ENCODE results near the gene CCM2. TPM values are rescaled to one million over a fixed set of nuclear protein-coding genes. Genes with fewer than 3 reads are reported as not detected.
A peak's percentile ranks its signal among the peaks of the same experiment; 100 is the strongest.

The CCM2 gene
- total and polyA plus RNA-seq, 2 experiments from 2014 or later: 24.9 to 40.1 TPM

- TF ChIP-seq POLR2AphosphoS5 (IDR thresholded peaks at IDR 0.05; ENCODE audit: low read depth) (no peak), NANOG (IDR thresholded peaks at IDR 0.05; ENCODE audit: borderline replicate concordance) (no peak), CTCF (conservative IDR thresholded peaks at IDR 0.05; ENCODE audit: low read depth in 2 of 2) (peak; percentile 42 to 48)
- H3K27ac ChIP-seq (ENCODE audit: low read depth): no peak overlapping the region
- H3K36me3 Mint-ChIP-seq (ENCODE audit: low read depth): no peaks in the 10 kb centered on the region
Observed at GRCh38 chr7:44973610-44974401, 26.2 kb upstream of the CCM2 start.

GRCh38 chr7:44974549-44974948 is 25.5 kb upstream of the CCM2 start:
- Mint-ChIP-seq H3K4me3 (no peak overlapping the region), H3K9me3 (no peaks in the 10 kb centered on the region), H3K4me1 (no peaks in the 10 kb centered on the region; the same call in 2 of the 3 replicates), H3K27me3 (ENCODE audit: insufficient read depth, low read depth, poor library complexity) (peaks cover 7% of the 10 kb centered on the region), H3K27ac (no peak overlapping the region), H3K36me3 (ENCODE audit: low read depth) (peaks cover 4% of the 10 kb centered on the region; the same call in 1 of the 3 replicates)
- Histone ChIP-seq H3K27me3 (ENCODE audit: insufficient read depth) (no peaks in the 10 kb centered on the region), H3F3A (replicated peaks; ENCODE audit: low read depth) (no peaks in the 10 kb centered on the region), H3K36me3 (ENCODE audit: insufficient read depth) (no peaks in the 10 kb centered on the region), H3K79me2 (replicated peaks; ENCODE audit: insufficient read depth) (no peaks in the 10 kb centered on the region), H4K20me1 (replicated peaks; ENCODE audit: insufficient read depth) (no peaks in the 10 kb centered on the region), H3K4me2 (no peak overlapping the region), H3K4me1 (ENCODE audit: insufficient read depth) (no peaks in the 10 kb centered on the region), H3K4me3 (no peak overlapping the region), H2AFZ (no peak overlapping the region), H3K9me2 (ENCODE audit: insufficient read depth) (no peaks in the 10 kb centered on the region), H3K27ac (ENCODE audit: low read depth) (no peak overlapping the region)
- ATAC-seq: no peak
- DNase-seq (ENCODE audit: low spot score): no peak
- no peak for TF ChIP-seq ZNF331 (CRISPR knock-in tag; IDR thresholded peaks at IDR 0.05; ENCODE audit: low read depth)
- TF ChIP-seq, protein P1, sequence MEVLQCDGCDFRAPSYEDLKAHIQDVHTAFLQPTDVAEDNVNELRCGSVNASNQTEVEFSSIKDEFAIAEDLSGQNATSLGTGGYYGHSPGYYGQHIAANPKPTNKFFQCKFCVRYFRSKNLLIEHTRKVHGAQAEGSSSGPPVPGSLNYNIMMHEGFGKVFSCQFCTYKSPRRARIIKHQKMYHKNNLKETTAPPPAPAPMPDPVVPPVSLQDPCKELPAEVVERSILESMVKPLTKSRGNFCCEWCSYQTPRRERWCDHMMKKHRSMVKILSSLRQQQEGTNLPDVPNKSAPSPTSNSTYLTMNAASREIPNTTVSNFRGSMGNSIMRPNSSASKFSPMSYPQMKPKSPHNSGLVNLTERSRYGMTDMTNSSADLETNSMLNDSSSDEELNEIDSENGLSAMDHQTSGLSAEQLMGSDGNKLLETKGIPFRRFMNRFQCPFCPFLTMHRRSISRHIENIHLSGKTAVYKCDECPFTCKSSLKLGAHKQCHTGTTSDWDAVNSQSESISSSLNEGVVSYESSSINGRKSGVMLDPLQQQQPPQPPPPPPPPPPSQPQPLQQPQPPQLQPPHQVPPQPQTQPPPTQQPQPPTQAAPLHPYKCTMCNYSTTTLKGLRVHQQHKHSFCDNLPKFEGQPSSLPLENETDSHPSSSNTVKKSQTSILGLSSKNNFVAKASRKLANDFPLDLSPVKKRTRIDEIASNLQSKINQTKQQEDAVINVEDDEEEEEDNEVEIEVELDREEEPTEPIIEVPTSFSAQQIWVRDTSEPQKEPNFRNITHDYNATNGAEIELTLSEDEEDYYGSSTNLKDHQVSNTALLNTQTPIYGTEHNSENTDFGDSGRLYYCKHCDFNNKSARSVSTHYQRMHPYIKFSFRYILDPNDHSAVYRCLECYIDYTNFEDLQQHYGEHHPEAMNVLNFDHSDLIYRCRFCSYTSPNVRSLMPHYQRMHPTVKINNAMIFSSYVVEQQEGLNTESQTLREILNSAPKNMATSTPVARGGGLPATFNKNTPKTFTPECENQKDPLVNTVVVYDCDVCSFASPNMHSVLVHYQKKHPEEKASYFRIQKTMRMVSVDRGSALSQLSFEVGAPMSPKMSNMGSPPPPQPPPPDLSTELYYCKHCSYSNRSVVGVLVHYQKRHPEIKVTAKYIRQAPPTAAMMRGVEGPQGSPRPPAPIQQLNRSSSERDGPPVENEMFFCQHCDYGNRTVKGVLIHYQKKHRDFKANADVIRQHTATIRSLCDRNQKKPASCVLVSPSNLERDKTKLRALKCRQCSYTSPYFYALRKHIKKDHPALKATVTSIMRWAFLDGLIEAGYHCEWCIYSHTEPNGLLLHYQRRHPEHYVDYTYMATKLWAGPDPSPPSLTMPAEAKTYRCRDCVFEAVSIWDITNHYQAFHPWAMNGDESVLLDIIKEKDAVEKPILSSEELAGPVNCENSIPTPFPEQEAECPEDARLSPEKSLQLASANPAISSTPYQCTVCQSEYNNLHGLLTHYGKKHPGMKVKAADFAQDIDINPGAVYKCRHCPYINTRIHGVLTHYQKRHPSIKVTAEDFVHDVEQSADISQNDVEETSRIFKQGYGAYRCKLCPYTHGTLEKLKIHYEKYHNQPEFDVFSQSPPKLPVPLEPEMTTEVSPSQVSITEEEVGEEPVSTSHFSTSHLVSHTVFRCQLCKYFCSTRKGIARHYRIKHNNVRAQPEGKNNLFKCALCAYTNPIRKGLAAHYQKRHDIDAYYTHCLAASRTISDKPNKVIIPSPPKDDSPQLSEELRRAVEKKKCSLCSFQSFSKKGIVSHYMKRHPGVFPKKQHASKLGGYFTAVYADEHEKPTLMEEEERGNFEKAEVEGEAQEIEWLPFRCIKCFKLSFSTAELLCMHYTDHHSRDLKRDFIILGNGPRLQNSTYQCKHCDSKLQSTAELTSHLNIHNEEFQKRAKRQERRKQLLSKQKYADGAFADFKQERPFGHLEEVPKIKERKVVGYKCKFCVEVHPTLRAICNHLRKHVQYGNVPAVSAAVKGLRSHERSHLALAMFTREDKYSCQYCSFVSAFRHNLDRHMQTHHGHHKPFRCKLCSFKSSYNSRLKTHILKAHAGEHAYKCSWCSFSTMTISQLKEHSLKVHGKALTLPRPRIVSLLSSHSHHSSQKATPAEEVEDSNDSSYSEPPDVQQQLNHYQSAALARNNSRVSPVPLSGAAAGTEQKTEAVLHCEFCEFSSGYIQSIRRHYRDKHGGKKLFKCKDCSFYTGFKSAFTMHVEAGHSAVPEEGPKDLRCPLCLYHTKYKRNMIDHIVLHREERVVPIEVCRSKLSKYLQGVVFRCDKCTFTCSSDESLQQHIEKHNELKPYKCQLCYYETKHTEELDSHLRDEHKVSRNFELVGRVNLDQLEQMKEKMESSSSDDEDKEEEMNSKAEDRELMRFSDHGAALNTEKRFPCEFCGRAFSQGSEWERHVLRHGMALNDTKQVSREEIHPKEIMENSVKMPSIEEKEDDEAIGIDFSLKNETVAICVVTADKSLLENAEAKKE (CRISPR knock-in tag; IDR thresholded peaks at IDR 0.05): no peak

More at GRCh38 chr7:44973610-44974401, 26.2 kb upstream of the CCM2 start:
- Histone ChIP-seq H3K27me3 (ENCODE audit: insufficient read depth) (no peaks in the 10 kb centered on the region), H2AFZ (no peak overlapping the region), H3F3A (replicated peaks; ENCODE audit: low read depth) (no peaks in the 10 kb centered on the region), H3K4me3 (no peak overlapping the region), H4K20me1 (replicated peaks; ENCODE audit: insufficient read depth) (no peaks in the 10 kb centered on the region), H3K9me2 (ENCODE audit: insufficient read depth) (no peaks in the 10 kb centered on the region), H3K4me1 (ENCODE audit: insufficient read depth) (no peaks in the 10 kb centered on the region), H3K4me2 (no peak overlapping the region), H3K79me2 (replicated peaks; ENCODE audit: insufficient read depth) (no peaks in the 10 kb centered on the region), H3K36me3 (ENCODE audit: insufficient read depth) (no peaks in the 10 kb centered on the region)
- peaks cover 7% of the 10 kb centered on the region for H3K27me3 Mint-ChIP-seq (ENCODE audit: insufficient read depth, low read depth, poor library complexity)
- no peaks in the 10 kb centered on the region; the same call in 2 of the 3 replicates for H3K4me1 Mint-ChIP-seq
- DNase-seq (ENCODE audit: low spot score): peak; percentile 39
- no peak overlapping the region for H3K27ac Mint-ChIP-seq
- no peaks in the 10 kb centered on the region for H3K9me3 Mint-ChIP-seq
- peak; percentile 70 for ATAC-seq
- no peak overlapping the region for H3K4me3 Mint-ChIP-seq

Measured in GM23338 (cell line).